ENCODE measurements around the gene CNTN4. TPM values are rescaled to one million over a fixed set of nuclear protein-coding genes. Genes with fewer than 3 reads are reported as not detected.

The CNTN4 gene
- total and polyA plus RNA-seq, 2 experiments from 2014 or later, result 0.91 to 4.0 TPM

DNA sequence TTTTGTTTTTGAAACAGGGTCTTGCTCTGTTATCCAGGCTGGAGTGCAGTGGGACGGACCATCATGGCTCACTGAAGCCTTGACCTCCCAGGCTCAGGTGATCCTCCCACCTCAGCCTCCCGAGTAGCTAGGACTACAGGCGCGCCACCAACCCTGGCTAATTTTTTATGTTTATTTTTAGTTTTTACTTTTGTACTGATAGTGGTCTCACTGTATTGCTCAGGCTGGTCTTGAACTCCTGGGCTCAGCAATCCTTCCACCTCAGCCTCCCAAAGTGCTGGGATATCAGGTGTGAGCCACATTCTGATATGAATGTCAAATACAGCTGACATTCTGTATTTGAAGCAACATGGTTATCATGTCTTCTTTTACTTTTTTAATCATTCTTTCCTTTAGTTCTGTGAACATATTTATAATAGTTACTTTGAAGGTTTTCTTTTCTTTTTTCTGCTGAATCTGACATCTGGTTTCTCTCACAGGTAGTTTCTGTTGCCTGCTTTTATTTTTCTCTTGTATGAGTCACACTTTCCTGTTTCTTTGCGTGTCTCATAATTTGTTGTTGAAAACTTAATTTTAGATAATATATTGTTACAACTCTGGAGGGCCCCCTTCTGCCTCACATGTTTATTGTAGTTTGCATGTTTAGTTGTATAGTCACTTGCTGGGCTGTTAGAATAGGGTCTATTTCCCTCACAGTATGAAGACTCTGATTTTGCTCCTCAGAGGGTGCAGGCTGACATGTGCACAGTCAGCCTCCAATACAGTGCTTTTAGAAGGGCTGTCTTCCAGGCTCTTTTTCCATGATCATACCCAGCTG lies 8.4 kb upstream of the CNTN4 start (continued):
- TF ChIP-seq, protein P1, sequence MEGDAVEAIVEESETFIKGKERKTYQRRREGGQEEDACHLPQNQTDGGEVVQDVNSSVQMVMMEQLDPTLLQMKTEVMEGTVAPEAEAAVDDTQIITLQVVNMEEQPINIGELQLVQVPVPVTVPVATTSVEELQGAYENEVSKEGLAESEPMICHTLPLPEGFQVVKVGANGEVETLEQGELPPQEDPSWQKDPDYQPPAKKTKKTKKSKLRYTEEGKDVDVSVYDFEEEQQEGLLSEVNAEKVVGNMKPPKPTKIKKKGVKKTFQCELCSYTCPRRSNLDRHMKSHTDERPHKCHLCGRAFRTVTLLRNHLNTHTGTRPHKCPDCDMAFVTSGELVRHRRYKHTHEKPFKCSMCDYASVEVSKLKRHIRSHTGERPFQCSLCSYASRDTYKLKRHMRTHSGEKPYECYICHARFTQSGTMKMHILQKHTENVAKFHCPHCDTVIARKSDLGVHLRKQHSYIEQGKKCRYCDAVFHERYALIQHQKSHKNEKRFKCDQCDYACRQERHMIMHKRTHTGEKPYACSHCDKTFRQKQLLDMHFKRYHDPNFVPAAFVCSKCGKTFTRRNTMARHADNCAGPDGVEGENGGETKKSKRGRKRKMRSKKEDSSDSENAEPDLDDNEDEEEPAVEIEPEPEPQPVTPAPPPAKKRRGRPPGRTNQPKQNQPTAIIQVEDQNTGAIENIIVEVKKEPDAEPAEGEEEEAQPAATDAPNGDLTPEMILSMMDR (conservative IDR thresholded peaks at IDR 0.05; ENCODE audit: low read depth in 2 of 2), result no peak
- TF ChIP-seq ZNF331 (CRISPR knock-in tag; IDR thresholded peaks at IDR 0.05; ENCODE audit: low read depth) (no peak), CREB1 (CRISPR knock-in tag; IDR thresholded peaks at IDR 0.05; ENCODE audit: low read depth) (no peak)
- TF ChIP-seq, protein P2, sequence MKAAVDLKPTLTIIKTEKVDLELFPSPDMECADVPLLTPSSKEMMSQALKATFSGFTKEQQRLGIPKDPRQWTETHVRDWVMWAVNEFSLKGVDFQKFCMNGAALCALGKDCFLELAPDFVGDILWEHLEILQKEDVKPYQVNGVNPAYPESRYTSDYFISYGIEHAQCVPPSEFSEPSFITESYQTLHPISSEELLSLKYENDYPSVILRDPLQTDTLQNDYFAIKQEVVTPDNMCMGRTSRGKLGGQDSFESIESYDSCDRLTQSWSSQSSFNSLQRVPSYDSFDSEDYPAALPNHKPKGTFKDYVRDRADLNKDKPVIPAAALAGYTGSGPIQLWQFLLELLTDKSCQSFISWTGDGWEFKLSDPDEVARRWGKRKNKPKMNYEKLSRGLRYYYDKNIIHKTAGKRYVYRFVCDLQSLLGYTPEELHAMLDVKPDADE (IDR thresholded peaks at IDR 0.05), result no peak

DNA sequence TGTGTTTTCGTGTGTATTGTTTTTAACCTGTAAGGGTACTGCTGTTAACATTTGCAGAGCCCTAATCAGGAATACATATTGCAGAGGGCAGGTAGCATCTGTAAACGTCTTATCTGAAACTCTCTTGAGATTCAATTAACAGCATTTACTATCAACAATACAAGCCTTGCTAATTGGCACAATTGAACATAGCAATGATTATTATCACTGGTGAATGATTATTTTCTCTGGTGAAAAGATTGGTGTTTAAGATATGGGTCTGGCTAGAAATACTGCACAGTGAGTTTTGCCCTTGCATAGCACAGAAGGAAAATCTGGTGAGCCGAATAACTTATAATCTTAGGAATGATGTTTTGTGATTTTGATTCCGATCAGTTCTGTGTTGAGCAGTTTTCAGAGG lies 5.9 kb upstream of the CNTN4 start:
- H3K9me3 Mint-ChIP-seq, result peaks cover 90% of the 10 kb centered on the region

More for the DNA sequence above, 5.9 kb upstream of the CNTN4 start:
- Histone ChIP-seq H3K36me3 (ENCODE audit: insufficient read depth) (no peaks in the 10 kb centered on the region), H3K4me1 (ENCODE audit: insufficient read depth) (peaks cover 4% of the 10 kb centered on the region; the same call in 1 of the 2 replicates), H3K79me2 (replicated peaks; ENCODE audit: insufficient read depth) (no peaks in the 10 kb centered on the region), H3K9me2 (ENCODE audit: insufficient read depth) (no peaks in the 10 kb centered on the region), H2AFZ (no peak overlapping the region), H3K27me3 (ENCODE audit: insufficient read depth) (peaks cover 28% of the 10 kb centered on the region), H3K27ac (ENCODE audit: low read depth) (no peak overlapping the region), H4K20me1 (replicated peaks; ENCODE audit: insufficient read depth) (no peaks in the 10 kb centered on the region), H3F3A (replicated peaks; ENCODE audit: low read depth) (no peaks in the 10 kb centered on the region), H3K4me2 (no peak overlapping the region), H3K4me3 (no peak overlapping the region)
- Mint-ChIP-seq H3K36me3 (ENCODE audit: low read depth) (peaks cover 25% of the 10 kb centered on the region), H3K4me1 (no peaks in the 10 kb centered on the region), H3K27me3 (ENCODE audit: insufficient read depth, low read depth, poor library complexity) (peaks cover 1% of the 10 kb centered on the region), H3K4me3 (no peak overlapping the region), H3K27ac (no peak overlapping the region)
- ATAC-seq (no peak), DNase-seq (ENCODE audit: low spot score) (no peak)
- TF ChIP-seq, protein P1 (conservative IDR thresholded peaks at IDR 0.05; ENCODE audit: low read depth in 2 of 2), result no peak
- TF ChIP-seq ZNF114 (CRISPR knock-in tag; IDR thresholded peaks at IDR 0.05) (no peak), JUNB (IDR thresholded peaks at IDR 0.05; ENCODE audit: unreplicated experiment) (no peak), POLR2AphosphoS5 (IDR thresholded peaks at IDR 0.05; ENCODE audit: low read depth) (no peak), EZH2phosphoT487 (IDR thresholded peaks at IDR 0.05; ENCODE audit: unreplicated experiment) (no peak)
- TF ChIP-seq, protein P3, sequence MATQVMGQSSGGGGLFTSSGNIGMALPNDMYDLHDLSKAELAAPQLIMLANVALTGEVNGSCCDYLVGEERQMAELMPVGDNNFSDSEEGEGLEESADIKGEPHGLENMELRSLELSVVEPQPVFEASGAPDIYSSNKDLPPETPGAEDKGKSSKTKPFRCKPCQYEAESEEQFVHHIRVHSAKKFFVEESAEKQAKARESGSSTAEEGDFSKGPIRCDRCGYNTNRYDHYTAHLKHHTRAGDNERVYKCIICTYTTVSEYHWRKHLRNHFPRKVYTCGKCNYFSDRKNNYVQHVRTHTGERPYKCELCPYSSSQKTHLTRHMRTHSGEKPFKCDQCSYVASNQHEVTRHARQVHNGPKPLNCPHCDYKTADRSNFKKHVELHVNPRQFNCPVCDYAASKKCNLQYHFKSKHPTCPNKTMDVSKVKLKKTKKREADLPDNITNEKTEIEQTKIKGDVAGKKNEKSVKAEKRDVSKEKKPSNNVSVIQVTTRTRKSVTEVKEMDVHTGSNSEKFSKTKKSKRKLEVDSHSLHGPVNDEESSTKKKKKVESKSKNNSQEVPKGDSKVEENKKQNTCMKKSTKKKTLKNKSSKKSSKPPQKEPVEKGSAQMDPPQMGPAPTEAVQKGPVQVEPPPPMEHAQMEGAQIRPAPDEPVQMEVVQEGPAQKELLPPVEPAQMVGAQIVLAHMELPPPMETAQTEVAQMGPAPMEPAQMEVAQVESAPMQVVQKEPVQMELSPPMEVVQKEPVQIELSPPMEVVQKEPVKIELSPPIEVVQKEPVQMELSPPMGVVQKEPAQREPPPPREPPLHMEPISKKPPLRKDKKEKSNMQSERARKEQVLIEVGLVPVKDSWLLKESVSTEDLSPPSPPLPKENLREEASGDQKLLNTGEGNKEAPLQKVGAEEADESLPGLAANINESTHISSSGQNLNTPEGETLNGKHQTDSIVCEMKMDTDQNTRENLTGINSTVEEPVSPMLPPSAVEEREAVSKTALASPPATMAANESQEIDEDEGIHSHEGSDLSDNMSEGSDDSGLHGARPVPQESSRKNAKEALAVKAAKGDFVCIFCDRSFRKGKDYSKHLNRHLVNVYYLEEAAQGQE (IDR thresholded peaks at IDR 0.05; ENCODE audit: unreplicated experiment), result no peak

All from GM23338 (cell line).